ENCODE measurements around the gene TRIM38.

DNA sequence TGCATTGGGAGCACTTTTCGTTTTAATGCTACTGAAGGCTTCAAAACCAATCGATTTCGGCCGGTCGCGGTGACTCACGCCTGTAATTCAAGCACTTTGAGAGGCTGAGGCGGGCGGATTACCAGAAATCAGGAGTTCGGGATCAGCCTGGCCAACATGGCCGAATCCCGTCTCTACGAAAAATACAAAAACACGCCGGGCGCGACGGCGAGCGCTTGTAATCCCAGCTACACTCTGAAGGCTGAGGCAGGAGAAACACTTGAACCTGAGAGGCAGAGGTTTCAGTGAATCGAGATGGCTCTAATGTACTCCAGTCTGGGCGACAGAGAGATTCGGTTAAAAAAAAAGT, 58.4 kb downstream of the TRIM38 start:
- TF ChIP-seq, protein P1, sequence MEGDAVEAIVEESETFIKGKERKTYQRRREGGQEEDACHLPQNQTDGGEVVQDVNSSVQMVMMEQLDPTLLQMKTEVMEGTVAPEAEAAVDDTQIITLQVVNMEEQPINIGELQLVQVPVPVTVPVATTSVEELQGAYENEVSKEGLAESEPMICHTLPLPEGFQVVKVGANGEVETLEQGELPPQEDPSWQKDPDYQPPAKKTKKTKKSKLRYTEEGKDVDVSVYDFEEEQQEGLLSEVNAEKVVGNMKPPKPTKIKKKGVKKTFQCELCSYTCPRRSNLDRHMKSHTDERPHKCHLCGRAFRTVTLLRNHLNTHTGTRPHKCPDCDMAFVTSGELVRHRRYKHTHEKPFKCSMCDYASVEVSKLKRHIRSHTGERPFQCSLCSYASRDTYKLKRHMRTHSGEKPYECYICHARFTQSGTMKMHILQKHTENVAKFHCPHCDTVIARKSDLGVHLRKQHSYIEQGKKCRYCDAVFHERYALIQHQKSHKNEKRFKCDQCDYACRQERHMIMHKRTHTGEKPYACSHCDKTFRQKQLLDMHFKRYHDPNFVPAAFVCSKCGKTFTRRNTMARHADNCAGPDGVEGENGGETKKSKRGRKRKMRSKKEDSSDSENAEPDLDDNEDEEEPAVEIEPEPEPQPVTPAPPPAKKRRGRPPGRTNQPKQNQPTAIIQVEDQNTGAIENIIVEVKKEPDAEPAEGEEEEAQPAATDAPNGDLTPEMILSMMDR (IDR thresholded peaks at IDR 0.05) = no peak
- TF ChIP-seq POLR2A (IDR thresholded peaks at IDR 0.05) = no peak
- TF ChIP-seq POLR2AphosphoS5 (IDR thresholded peaks at IDR 0.05) = no peak

All from sigmoid colon (tissue), 4 donors.